Retinal pigment epithelial cell (primary cell): ENCODE results near the gene PNRC2.
"Not testable (repeated sequence)": the region's sequence is repeated elsewhere in the genome, so short reads cannot be mapped to it uniquely, and the experiment has no call there.

Experiments
- DNase-seq: peaks from one replicate; pipeline ENCODE4 v3.0.0-alpha.2; 2010; ENCODE audit warnings: low read depth
- H3K4me3 ChIP-seq: 2 replicates; pipeline ENCODE4 v1.5.1; 2011; ENCODE audit warnings: mild to moderate bottlenecking, low read length, control low read depth, moderate library complexity
- TF ChIP-seq, protein P1 (sequence below): conservative IDR thresholded peaks from 2 replicates; pipeline ENCODE4 v1.5.1; 2011; ENCODE audit warnings: low read depth, low read length, control low read depth, inconsistent platforms

The PNRC2 gene

DNA sequence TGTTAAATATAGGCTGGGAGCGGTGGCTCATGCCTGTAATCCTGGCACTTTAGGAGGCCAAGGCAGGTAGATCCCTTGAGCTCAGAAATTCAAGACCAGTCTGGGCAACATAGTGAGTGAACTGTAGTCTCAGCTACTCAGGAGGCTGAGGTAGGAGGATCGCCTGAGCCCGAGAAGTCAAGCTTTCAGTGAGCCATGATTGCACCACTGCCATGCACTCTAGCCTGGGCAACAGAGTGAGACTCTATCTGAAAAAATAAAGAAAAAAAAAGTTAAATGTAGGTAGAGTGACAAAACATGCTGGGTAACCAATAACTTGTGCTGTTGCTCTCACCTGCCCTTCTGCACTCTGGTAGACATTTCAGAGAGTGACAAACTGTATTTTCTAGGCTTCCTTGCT lies 45.5 kb downstream of the PNRC2 start:
- H3K4me3 ChIP-seq: no peak overlapping the region
- TF ChIP-seq, protein P1, sequence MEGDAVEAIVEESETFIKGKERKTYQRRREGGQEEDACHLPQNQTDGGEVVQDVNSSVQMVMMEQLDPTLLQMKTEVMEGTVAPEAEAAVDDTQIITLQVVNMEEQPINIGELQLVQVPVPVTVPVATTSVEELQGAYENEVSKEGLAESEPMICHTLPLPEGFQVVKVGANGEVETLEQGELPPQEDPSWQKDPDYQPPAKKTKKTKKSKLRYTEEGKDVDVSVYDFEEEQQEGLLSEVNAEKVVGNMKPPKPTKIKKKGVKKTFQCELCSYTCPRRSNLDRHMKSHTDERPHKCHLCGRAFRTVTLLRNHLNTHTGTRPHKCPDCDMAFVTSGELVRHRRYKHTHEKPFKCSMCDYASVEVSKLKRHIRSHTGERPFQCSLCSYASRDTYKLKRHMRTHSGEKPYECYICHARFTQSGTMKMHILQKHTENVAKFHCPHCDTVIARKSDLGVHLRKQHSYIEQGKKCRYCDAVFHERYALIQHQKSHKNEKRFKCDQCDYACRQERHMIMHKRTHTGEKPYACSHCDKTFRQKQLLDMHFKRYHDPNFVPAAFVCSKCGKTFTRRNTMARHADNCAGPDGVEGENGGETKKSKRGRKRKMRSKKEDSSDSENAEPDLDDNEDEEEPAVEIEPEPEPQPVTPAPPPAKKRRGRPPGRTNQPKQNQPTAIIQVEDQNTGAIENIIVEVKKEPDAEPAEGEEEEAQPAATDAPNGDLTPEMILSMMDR: no peak
- no peak for DNase-seq

DNA sequence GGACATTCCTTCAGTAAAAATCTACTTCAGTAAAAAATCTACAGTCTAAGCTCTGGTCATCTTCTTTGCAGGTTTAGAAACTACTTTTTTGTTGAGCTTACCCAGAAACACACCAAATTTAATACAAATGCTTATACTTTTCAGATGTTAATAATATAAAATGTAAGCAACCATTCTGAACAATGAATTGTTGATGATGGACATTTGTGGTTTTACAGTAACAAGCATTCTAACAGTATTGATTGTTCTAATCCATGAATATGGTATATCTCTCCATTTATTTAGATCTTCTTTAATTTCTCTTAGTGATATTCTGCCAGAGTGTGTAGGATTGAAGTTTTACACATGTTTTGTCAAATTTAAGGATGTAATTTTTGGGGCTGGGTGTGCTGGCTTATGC lies 47.5 kb downstream of the PNRC2 start:
- no peak for DNase-seq
- no peak overlapping the region for H3K4me3 ChIP-seq
- TF ChIP-seq, protein P1: no peak

DNA sequence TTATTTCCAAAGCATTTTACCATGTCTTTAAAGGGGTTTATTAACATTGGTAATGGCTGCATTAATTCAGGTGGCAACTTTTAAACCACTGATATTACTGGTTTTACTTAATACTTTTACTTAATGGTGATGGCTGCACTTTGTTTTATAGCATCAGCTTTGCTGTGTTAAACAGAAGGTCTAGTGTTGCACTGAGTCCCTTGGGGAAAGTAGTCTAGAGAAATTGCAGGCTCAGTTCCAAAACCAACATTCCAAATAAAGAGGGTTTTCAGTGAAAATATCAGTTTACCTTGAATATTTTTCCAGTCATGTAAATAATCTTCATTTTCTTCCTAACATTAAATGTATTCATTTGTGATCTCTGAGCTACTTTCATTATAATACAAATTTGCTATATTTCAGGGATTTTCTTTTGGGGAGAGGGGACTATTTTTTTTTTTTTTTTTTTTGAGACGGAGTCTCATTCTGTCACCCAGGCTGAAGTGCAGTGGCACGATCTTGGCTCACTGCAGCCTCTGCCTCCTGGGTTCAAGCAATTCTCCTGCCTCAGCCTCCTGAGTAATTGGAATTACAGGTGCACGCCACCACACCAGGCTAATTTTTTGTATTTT lies 49.1 kb downstream of the PNRC2 start:
- DNase-seq, H3K4me3 ChIP-seq: not testable (repeated sequence)

DNA sequence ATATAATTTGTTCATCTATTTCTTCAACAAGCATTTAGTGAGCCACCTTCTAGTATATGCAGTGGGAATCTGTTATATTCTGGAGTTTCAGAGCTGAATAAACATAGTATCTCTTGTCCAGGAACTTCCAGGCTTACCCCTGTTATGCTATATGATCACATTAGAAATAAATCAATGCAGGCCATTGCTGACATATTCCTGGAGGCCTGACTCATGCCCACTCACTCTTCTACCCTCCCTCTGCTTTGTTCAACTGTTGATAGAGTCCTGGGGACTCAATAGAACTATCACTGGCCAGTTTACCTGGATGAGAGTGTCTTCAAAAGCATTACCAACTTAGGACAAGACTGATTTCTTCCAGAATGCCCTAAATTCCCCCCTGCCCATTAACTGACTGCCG lies 49.8 kb downstream of the PNRC2 start:
- TF ChIP-seq, protein P1: no peak
- DNase-seq: no peak
- H3K4me3 ChIP-seq: no peak overlapping the region

DNA sequence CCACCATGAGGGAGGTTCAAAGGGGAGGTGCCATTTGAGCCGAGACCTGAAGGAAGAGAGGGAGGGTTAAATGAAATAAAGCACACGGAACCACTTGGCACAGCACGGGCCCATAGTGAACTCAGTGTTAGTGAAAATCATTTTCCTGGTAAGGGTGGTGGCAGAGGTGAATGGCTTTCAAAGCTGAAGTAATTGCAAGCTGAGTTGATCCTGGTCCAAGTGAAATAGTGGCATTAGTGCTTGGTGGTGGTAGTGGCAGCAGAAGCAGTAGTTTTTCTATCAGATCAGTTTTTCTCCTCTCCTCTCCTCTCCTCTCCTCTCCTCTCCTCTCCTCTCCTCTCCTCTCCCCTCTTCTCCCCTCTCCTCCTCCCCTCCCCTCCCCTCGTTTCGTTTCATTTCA lies 51.0 kb downstream of the PNRC2 start:
- TF ChIP-seq, protein P1: no peak
- no peak for DNase-seq
- no peak overlapping the region for H3K4me3 ChIP-seq

DNA sequence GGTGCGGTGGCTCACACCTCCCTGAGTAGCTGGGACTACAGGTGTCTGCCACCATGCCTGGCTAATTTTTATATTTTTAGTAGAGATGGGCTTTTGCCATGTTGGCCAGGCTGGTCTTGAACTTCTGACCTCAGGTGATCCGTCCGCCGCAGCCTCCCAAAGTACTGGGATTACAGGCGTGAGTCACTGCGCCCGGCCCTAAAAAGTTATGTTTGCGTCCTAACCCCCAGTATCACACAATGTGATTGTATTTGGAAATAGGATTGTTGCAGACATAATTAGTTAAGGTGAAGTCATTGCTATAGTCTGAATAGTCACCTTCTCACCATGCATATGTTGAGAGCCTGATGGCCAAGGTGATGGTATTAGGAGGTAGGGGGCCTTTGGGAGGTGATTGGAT lies 53.2 kb downstream of the PNRC2 start:
- H3K4me3 ChIP-seq, DNase-seq: not testable (repeated sequence)
